ENCODE results near the gene SETD6.
"Not testable (repeated sequence)": the region's sequence is repeated elsewhere in the genome, so short reads cannot be mapped to it uniquely, and the experiment has no call there.

Gene SETD6

DNA sequence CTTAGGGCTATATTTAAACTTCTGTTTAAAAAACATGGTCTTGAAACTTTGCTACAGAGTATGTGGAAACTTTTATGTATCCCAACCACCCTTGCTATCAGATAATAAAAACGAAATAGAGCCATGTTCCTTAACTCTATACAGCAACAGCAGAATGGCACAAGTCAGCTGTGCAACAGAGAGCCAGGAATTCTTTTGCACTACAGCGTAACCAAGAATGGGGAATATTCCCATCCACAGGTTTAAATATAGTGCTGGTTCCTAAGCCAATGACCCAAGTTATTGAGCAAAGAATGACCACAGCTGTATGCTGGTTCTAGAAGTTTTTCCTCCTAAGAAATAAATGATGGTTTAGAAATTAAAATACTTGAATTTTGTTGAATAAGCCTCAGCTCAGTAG is 33.1 kb downstream of the SETD6 start:
- no peak for DNase-seq

DNA sequence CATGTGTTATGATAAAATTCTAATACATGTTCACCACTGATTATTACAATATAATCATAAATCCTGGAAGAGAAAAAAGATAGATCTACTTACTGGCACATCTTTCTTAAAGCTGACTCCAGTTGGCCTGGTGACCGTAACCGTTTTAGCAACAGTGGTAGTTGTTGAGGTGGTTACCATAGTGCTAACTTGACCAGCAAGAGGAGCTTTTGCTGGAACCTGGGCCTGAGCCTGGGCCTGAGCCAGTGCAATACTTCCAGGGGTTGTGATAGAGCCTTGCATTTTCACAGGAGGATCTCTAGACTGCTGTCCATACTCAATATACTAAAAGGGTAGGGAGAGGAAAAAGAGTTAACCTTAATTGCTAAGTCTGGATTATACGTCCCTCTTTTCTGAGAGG is 36.2 kb downstream of the SETD6 start:
- no peak for DNase-seq

GRCh38 chr16:58556678-58557077 is 41.4 kb downstream of the SETD6 start:
- no peak for DNase-seq

- DNase-seq, result no peak
Observed at GRCh38 chr16:58563235-58563634, 47.9 kb downstream of the SETD6 start.

GRCh38 chr16:58563775-58564174 is 48.5 kb downstream of the SETD6 start:
- no peak for DNase-seq

- not testable (repeated sequence) for DNase-seq
Observed at GRCh38 chr16:58565697-58566096, 50.4 kb downstream of the SETD6 start.
